ENCODE data around the gene SLC16A12.
"Not testable (repeated sequence)": the region's sequence is repeated elsewhere in the genome, so short reads cannot be mapped to it uniquely, and the experiment has no call there.

The SLC16A12 gene

DNA sequence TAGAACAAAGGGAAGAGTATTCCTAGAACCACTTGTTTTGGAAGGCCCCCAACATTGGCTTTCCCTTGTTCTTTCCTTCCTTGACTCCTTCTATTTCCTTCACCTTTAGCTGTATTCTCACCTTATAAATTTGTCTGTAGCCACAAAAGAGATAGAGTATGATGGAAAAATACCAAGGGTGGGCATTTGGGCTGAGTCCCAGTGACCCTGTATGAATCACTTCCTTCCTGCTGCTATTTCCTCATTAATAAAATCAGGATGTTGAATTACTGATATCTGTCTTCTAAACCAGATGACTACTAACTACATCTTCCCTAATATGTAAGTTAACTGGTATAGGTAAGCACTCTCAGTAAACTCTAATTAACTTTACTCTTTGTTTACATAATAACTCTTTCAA is 65.9 kb downstream of the SLC16A12 start:
- peak; percentile 37 for DNase-seq (ENCODE audit: low spot score)

DNA sequence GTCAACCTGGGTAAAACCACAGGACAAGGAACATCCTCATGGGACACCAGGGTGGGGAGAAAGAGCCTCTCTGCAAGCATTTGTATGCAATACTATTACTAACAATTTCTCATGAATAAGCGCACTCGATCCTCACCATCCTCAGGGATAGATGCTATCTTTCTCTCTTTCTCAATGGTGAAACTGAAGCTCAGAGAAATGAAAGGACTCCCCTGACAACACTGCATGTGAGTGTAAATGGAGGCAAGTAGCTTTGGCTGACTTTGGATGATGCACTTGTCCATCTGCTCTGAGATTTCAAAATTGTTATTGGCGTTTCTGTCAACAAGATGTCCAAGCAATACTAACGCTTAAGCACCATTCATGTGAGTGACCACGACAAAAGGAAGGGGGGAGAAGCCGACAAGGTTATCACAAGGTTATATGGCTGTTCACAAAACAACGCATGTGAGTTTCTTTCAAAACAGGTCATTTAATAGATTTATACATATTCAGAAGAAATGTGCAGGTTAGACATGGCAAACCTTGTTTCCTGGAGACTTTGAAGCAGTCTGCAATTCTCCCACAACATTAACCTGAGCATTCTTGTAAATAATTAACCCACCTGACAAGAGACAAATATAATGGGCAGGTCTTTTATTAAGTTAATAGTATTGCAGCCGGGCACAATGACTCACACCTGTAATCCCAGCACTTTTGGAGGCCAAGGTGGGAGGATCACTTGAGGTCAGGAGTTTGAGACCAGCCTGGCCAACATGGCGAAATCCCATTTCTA is 67.0 kb downstream of the SLC16A12 start:
- DNase-seq (ENCODE audit: low spot score) = no peak

DNA sequence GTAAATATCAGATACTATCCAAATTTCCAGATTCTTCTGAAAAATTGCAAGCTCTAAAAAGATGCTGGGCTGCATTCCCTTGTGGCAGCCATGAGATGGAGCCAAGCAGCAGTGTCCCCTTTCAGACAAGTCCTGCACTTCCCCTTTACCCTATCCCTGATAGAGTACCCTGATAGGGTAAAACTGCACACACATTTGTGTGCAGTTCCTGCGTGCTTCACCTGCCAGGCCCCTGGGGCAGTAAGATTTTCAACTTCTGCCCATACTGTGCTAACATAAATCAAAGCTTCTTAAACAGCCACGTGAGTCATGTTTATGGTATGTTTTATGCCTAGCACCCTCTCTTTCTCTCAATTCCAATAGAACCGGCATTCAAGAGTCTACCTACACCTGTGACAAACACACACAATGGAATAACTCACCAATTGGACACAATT is 68.8 kb downstream of the SLC16A12 start:
- DNase-seq (ENCODE audit: low spot score) = peak; percentile 16

DNA sequence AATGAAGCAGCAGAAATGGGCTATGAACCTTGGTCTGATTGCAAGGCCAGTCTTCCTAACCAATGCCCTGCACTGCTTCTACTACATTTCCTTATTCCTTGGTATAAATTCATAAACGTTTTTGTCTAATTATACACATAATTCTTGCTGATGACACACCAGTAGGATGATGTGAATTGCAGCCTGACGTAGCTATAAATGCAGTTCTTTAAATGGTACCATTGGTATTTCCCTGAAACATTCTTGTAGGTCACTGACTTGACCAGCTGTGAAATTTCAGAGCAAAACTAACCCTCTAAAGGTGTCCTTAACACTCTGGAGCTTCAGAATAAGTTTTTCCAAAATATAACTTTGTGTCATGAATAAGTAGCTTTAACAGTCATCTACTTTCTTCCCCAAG is 70.2 kb downstream of the SLC16A12 start:
- DNase-seq (ENCODE audit: low spot score) = no peak

DNA sequence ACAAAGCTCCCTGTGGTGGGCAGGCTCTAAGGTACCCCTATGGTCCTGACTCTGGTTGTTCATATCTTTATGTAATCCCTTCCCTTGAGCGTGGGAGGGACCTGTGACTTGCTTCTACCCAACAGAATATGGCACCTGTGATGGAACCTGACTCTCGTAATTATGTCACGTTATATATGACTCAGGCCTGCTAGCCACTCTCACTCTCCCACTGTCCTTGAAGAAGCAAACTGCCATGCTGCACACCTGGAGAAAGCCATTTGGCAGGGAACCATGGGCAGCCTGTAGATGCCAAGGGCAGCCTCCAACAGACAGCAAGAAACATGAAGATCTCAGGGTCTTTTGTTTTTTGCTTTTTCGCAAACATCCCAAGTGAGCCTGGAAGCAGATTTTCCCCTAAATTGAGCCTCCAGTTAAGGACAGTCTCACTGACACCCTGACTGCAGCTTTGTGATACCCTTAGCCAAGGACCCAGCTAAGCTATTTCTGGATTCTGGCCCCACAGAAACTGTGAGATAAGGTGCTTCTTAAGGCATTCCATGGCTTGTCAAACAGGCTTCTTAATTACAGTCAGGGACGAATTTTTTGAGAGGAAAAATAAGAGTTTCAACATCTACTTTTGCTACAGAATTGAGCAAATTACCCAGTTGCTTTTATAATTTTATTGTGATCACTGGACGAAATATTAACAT is 71.4 kb downstream of the SLC16A12 start:
- DNase-seq (ENCODE audit: low spot score) = no peak

DNA sequence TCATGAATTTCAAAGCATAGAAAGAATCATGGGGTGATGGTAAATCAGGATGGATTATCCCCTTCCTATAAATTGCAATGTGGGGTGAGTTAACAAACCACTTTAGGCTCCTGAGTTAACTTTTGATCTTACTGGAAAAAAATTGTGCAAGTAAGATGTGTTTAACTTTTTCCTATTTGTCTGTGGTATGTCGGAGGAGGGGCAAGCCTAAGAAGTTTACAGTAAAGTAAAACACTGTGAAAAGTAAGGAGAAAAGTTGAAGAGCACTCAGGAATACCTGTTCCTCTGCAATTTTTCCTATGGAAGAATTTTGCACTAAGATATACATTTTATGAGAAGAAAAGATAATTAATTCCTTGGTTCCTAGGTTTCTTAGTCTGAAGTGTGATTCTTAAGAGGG is 76.6 kb downstream of the SLC16A12 start:
- DNase-seq (ENCODE audit: low spot score) = no peak

DNA sequence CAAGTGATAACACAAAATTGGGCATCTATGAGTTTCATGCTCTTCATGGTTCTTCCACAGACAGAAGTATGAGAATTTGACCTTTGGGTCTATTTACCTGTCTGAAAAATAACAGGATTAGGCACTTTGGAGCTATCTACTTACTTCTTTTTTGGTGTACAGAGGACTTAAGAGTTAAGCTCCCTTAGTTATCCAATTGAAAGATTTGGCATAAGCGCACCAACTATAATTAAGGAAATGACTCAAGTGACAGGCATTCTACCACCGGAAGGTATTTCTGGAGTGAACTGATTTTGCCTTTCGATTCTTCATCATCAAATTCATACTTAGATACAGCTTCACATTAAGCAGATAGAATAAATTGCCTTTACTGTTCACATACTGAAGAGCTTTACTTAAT is 77.1 kb downstream of the SLC16A12 start:
- peak; percentile 80 for DNase-seq (ENCODE audit: low spot score)

DNA sequence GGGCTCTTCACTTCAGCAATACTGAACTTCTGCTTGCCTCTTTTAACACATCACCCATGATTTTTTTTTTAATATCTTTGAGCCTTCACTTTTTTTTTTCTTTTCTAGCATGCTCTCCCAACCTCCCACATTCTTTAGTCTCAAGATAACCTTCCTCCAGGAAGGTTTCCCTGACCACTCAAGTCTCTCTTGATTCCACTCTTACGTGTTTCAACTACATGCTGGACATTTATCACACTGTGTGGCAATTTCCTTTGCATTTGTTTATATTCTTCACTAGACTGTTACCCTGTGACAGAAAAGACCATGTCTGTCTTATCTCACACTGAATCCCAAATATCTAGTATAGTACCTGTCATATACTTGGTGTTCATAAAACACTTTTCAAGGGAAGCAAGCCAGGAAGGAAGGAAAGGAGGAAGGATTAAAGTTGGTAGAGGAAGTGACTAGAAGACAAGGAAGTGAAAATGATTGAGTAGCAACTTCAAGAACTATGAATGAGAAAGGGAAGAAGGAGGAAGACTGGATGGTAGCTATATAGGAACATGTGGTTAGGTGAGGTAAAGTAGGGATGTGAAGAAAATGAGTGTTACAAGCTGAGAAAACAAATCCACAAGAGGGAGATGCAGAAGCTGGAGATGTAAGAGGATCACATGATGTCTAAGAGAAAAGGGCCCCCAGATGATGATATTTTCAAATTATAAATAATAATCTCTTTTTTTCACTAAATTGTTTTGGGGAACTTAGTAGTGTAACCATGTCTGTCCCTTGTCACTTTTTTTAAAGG is 80.6 kb downstream of the SLC16A12 start:
- no peak for DNase-seq (ENCODE audit: low spot score)

DNA sequence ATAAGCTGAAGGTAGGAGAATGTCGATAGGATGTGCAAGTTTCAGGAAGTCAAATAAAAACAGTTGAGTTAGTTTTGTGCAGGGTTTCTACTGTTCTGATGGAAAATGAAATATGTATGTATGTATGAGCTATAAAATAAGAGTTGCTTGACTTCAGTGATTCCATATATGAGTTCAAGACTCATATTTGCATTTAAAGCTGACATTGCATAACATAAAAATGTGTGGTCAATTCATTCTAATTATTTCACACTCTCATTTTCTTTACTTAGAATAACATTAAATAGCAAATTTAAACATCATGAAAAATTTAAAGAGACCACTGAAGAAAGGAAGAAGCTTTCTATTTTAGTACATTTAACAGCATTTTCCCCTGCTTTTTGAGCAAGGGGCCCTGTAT is 83.2 kb downstream of the SLC16A12 start:
- no peak for DNase-seq (ENCODE audit: low spot score)

DNA sequence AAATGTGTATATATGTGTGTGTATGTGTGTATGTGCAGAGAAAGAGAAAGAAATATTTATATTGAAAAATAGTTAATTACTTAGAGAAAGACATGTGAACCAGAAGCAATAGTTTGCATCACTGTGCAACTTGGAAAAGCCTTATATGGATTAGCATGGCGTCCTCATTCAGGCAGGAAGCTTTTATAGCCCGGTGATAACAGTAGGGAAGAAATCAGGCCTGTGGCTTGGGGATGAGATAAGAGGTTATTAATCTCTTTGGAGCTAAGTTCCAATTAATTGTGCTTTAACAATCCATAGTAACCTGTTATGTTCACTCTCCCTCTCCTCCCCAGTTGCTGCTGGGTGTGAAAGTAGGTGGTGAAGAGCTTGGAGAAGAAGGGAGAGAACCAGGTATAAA is 84.5 kb downstream of the SLC16A12 start:
- no peak for DNase-seq (ENCODE audit: low spot score)

DNA sequence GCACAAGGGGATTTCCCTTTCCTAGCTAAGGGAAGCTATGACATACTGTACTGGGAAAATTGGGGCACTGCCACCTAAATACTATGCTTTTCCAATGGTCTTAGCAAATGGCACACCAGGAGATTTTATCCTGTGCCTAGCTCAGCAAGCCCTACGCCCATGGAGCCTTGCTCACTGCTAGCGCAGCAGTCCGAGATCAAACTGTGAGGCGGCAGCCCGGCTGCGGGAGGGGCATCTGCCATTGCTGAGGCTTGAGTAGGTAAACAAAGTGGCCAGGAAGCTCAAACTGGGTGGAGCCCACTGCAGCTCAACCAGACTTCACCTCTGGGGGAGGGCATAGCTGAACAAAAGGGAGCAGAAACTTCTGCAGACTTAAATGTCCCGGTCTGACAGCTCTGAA is 90.6 kb downstream of the SLC16A12 start:
- DNase-seq (ENCODE audit: low spot score) = not testable (repeated sequence)

DNA sequence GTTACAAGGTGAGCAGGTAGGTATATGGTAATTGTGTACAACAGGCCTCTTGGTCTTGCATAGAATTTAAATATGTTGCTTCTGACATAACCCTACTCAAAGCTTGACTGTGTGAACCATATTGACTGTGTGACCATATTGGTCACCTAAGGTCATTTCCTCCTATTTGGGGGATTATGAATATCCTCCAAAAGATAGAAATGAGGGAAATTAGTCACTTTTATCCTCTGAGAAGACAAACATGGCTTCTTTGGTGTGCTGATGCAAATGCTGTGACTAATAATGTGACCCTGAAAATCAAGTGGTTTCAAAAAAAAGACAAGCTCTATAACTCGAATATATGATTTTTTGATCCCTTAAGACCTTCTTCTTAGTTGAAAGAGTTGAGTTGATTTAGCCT is 93.1 kb downstream of the SLC16A12 start:
- DNase-seq (ENCODE audit: low spot score) = peak; percentile 63

DNA sequence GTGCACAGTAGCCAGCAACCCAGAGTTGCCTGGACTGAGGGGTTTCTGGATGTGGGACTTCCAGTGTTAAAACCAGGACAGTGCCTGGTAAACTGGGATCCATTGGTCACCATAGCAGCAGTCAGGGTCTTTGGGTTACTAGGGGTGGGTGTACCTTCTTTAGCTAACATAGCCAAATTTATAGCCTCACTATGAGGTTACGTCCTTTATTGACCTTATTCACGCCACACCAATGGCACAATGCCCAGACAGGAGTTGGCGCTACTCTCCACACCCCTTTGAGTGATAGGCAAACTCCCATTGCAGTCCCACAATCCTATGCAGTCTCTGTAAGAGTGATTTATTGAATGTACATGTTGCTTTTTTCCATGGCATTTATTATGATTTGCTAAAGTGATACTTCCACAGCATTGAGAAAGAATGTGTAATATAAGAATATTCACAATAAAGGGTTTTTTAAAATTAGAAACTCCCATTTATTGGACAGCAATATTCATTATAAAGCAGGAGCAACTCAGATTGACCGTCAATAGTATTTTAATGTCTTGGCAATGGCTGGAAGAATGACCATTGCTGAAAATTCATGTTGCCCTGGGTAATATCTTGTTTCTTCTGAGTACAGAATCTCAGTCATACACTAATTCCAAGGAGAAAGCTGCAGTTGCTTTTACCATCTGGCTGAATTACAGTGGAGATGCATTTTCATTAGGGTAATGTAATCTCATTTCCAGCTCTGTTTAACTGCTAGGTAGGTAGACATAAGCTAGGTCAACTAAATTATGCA is 95.0 kb downstream of the SLC16A12 start:
- no peak for DNase-seq (ENCODE audit: low spot score)

DNA sequence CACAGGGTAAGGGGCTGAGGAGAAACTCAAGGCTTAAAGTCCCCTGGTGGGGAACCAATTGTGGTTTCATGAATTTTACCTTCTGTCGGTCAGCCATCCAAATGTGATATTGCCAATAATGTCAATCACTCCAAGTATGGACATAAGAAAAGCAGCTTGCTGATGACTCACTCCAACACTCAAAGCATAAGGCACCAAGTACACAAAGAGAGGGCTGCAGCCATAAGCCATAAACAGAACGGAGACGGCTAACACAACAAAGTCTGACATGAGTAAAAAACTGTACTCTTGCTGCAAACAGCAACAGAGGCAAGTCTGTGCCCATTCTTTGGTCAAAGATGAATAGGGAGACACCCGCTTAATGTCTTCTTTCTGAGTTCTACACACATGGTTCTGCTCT is 96.9 kb downstream of the SLC16A12 start:
- DNase-seq (ENCODE audit: low spot score) = no peak

DNA sequence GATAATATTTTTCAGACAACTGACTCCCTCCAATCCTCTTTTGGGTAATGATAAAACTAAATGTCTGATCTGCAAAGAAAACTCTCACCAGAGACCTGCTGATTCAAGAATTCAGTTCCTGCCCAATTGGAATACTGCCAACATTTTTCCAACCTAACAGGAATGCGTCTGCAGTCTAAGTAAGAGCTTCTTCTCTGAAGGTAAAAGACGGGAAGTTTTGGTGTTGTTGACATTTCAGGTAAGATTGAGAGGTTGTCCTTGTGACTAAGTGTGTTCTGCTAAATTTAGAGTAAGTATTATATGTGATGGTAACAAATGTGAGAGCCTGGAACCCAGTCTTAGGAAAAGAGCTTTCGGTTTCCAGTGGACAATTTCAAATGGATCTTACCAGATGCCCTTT is 103.4 kb downstream of the SLC16A12 start:
- peak; percentile 42 for DNase-seq (ENCODE audit: low spot score)

DNA sequence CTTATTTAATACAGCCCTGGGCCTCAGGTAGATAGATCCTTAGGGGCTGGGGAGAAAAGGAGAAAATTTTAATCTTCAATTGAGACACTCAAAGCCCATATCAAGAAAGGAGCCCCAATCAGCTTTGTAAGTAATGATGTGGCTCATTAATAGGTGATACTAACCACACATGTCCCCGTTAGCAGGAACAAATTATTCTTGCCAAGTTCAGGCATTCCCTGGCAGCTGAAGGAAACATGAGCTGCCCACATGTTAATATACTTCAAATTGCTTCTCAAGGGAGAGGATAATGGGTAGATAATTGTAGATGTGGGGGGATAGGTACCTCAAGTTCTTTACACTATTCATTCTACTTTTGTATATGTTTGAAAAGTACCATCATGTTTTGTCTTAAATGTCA is 106.5 kb downstream of the SLC16A12 start:
- DNase-seq (ENCODE audit: low spot score) = no peak

DNA sequence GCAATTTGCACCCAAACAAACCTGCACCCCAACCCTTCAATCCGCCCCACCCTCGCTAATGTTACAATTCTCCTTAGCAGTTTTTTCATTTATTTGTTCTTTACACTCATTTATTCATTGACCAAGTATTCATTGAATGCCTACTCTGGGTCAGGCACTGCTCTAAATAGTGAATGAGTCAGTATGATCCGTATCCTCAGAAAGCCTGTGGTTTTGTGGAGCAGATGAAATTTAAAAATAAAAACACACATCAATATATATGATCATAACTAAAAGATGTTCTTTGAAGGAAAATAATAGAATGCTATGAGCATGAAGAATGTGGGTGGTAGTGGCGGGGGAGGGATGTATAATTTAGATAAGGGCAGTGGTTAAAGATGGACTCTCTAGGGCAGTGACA is 107.8 kb downstream of the SLC16A12 start:
- DNase-seq (ENCODE audit: low spot score) = peak; percentile 19

DNA sequence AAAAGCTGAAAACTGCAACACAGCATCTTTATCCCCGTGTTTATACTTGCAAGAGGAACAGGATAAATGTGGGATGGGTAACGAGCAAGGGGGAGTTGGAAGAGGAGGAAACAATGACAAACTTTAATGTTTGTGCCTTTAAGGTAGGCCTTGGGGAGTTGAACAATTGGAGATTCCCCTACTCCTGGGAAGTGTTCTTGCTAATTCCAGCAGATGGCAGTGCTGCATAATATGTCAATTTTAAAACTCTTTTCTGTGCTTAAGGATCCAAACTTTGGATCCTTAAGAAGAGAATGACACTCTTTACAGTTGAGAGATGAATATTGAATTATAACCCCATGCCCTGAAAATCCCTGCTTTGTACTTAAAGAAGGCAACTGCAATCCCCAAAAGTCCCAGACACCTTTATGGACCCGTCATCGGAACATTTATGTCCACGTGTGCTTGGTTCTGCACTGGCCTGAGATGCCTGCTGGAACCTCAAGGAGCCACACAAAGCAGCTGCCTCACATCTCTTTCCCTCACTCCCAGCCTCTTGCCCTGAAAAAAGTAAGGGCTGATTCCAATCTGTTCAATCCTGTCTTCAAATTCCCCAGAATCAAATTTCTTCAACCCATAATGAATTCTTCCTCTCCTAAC is 109.0 kb downstream of the SLC16A12 start:
- DNase-seq (ENCODE audit: low spot score) = peak; percentile 75

DNA sequence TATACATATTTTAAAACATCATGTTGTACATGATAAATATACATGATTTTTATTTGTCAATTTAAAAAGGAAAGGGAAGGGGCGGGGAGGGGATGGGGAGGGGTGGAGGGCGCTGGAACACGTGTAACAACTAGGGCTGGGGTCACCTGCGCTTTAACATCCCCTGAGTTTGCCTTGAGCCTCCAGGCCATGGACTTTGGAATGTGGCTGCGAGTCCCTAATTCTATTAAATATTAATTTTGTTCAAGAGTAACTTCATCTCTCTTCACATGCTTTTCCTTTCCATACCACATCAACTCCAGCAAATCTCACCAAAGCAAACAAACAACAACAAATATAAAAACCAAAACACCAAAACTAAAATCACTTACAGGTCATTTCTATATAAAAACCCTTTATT is 110.4 kb downstream of the SLC16A12 start:
- DNase-seq (ENCODE audit: low spot score) = no peak

DNA sequence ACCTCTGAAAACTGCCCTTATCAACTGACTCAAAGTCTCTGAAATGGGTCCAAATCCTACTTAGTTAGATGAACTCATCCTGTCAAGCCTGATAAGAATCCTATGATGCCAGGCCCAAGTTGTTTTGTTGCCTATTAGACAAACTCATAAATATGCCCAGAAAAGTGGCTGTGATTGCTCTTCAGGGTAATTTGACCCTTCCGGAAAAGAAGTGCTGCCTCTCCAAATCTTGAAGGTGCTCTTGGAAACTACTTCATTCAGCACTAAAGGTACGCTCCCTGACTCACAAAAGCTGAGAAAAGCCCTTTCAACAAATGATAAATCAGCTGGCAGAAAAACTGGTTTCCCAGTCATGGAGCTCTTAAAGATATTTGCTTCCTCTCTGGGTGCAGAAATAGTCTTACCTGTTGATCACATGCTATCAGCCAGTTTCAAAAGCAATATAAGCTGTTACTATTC is 114.3 kb downstream of the SLC16A12 start:
- DNase-seq (ENCODE audit: low spot score) = no peak

DNA sequence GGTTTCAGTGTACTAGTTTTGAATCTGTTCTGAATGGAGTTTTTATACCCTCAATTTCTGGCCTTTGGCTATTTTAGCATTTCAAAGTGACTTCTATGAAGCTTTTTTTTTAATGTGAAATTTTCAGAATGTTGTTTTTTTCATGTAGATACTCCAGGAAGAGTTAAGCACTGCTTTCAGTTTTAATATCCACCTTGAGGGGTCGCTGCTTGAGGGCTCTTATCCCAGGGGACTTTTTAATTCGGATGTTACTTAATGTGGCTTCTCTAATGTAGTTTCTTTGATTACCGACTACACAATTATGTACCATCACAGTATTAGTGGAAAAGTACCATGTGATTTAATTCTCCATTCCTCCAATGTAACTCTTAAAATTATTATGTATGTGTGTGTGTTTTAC is 115.8 kb downstream of the SLC16A12 start:
- no peak for DNase-seq (ENCODE audit: low spot score)

DNA sequence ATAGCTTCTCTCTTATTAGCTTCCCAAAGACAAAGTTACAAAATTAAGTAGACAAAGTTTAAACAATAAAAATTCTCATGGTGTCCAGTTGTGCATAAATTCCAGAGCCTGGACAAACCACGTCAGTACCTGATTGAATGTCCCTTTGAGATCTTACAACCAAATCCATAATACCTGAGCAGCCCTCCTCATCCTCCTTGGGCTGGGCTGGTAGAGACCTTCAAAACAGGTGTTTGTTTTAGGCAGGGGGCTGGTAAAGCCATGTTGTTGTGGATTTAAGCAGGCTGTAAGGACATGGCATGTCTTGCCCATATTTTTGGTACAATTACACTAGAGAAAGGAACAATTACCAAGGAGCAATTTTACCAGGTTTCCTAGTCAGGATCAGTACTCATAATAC is 118.9 kb downstream of the SLC16A12 start:
- DNase-seq (ENCODE audit: low spot score) = no peak

Measured in kidney capillary endothelial cell (primary cell).